Stomach (tissue), 4 donors: ENCODE measurements around the gene NID2.

ENCODE experiments used
- CTCF ChIP-seq, 7 experiments: fragments of 450-650 bp in 4 of 7; fragments of 200-600 bp in 3 of 7; sonication (generic) in 3 of 7; IDR thresholded peaks; one replicate each; pipeline ENCODE4 v1.5.1; 2016 to 2019; ENCODE audit warnings: antibody characterized with exemption in 7 of 7, control low read depth in 2 of 7, mild to moderate bottlenecking in 1 of 7
- EP300 ChIP-seq: sonication (generic); formaldehyde crosslinking; IDR thresholded peaks from one replicate; pipeline ENCODE4 v1.6.1; 2017; ENCODE audit warnings: antibody characterized with exemption
- POLR2A ChIP-seq, 4 donors: fragments of 450-650 bp; IDR thresholded peaks; one replicate each; pipeline ENCODE4 v1.6.1; 2016; ENCODE audit warnings: antibody characterized with exemption in 4 of 4, control low read depth in 2 of 4, mild to moderate bottlenecking in 1 of 4, moderate library complexity in 1 of 4

GRCh38 chr14:51960866-51961265 lies 108.0 kb downstream of the NID2 start:
- TF ChIP-seq CTCF (IDR thresholded peaks at IDR 0.05) (no peak), EP300 (no peak), POLR2A (IDR thresholded peaks at IDR 0.05) (no peak)
